WI38 (cell line): ENCODE data around the gene ZYX.

Source experiments
- H3K4me3 ChIP-seq: 2 replicates; pipeline ENCODE4 v1.5.1; 2011; ENCODE audit warnings: low read depth, mild to moderate bottlenecking, control low read depth, low read length
- CTCF ChIP-seq: IDR thresholded peaks from 2 replicates; pipeline ENCODE4 v1.5.1; 2012; ENCODE audit warnings: low read depth, mild to moderate bottlenecking, control low read depth, low read length

Gene ZYX

GRCh38 chr7:143373255-143373794 lies 7.8 kb upstream of the ZYX start:
- TF ChIP-seq CTCF, result no peak
- no peak overlapping the region for H3K4me3 ChIP-seq

- no peak for TF ChIP-seq CTCF
- no peak overlapping the region for H3K4me3 ChIP-seq
These were observed 6.6 kb upstream of the ZYX start for GRCh38 chr7:143374561-143374960.

GRCh38 chr7:143375298-143376034 lies 5.7 kb upstream of the ZYX start:
- no peak for TF ChIP-seq CTCF
- H3K4me3 ChIP-seq, result no peak overlapping the region

DNA sequence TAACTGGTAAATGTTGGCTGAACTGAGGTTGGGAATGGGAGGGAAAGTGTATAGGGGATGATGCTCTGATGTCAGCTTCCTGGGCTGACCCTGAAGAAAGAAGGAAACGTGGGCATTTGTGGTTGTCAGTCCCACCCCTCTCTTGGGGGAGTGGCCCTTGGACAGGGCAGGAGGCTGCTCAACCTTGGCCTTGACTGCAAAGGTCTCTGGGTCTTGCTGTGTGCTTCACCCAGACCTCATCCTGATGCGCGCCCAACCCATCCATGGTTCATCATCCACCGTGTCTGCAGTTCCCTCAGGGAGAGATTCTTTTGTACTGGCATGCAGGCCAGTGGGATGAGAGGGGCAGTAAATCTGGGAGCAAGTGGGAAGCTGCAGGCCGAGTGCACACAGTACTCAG lies 4.7 kb upstream of the ZYX start:
- no peak for TF ChIP-seq CTCF
- H3K4me3 ChIP-seq, result no peak overlapping the region

DNA sequence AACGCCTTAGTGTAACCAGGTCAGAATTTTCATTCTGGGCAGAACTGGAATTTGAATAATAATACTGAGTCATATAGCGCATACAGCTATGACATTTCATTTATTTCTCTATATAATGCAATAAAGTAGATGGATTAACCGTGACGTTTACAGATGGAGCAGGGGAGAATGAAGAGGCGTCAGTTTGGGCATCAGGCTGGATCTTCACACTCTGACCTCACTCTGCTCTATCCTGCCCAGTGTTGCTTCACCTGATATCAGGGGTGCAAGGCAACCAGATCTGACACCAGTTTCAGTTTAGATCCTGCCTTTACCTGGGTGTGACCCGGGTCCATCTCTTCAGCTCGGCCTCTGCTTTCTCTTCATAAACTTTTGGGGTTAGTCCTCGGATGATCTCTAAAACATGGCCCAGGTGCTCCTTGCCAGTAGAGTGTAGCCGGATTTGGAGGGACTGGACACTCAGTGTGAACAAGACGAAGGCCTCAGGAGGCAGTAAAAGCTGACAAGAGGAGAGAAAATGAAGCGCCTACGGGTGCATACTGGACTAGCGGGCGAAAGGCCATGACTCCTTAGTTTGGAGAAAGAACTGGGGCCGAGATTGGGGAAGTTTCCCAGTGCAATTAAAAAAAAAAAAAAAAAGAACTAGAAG lies 1.4 kb upstream of the ZYX start:
- H3K4me3 ChIP-seq, result peak overlapping the region; percentile 96
- TF ChIP-seq CTCF, result no peak

GRCh38 chr7:143380260-143380645 lies 892 bp upstream of the ZYX start:
- TF ChIP-seq CTCF, result peak; percentile 87

More at GRCh38 chr7:143380260-143380645, 892 bp upstream of the ZYX start:
- H3K4me3 ChIP-seq, result peak overlapping the region; percentile 96
